ENCODE data around the gene CIAO2B. TPM values are rescaled to one million over a fixed set of nuclear protein-coding genes. Genes with fewer than 3 reads are reported as not detected.

Gene CIAO2B
- total RNA-seq, 4 donors from 2014 or later, result 189 to 338 (median 264) TPM

GRCh38 chr16:66885491-66885890 lies 48.7 kb downstream of the CIAO2B start:
- no peaks in the 10 kb centered on the region for H3K9me3 ChIP-seq
- H3K27ac ChIP-seq, result no peak overlapping the region
- no peak overlapping the region for H3K4me3 ChIP-seq
- intact Hi-C loops (cut with DNase I; ENCODE audit: low total_unique reads), result no loop called here
- ATAC-seq, result no peak
- peaks cover 0 to 15% of the 10 kb centered on the region in 2 donors for H3K36me3 ChIP-seq
- no peak for TF ChIP-seq POLR2A (IDR thresholded peaks at IDR 0.05)
- in situ Hi-C loops (cut with MboI; ENCODE audit: low sequenced_read_pairs in 4 of 4), result no loop called here
- H3K4me1 ChIP-seq, result peaks cover 6 to 9% of the 10 kb centered on the region in 2 donors
- no peaks in the 10 kb centered on the region for H3K27me3 ChIP-seq
- DNase-seq, result no peak

- H3K4me3 ChIP-seq, result no peak overlapping the region
- TF ChIP-seq POLR2A (IDR thresholded peaks at IDR 0.05), result no peak
- no peak for TF ChIP-seq CTCF (IDR thresholded peaks at IDR 0.05 in 4 of 5, conservative IDR thresholded peaks at IDR 0.05 in 1 of 5)
- in situ Hi-C loops (cut with MboI; ENCODE audit: low sequenced_read_pairs in 4 of 4) (no loop called here), intact Hi-C loops (cut with DNase I; ENCODE audit: low total_unique reads) (no loop called here)
- H3K27me3 ChIP-seq, result no peaks in the 10 kb centered on the region
- peaks cover 9% of the 10 kb centered on the region in 2 donors for H3K4me1 ChIP-seq
- DNase-seq, result no peak
- no peaks in the 10 kb centered on the region for H3K9me3 ChIP-seq
- no peak for ATAC-seq
- H3K36me3 ChIP-seq, result peaks cover 0 to 15% of the 10 kb centered on the region in 2 donors
- H3K27ac ChIP-seq, result peak overlapping the region in 1 of 4 donors; percentile 7
Measured at GRCh38 chr16:66882702-66883101, 51.5 kb downstream of the CIAO2B start.

Other genes with a start within 250 kb of the CIAO2B start
- gene CMTM4, start 237.7 kb downstream of the CIAO2B start, total RNA-seq, result 10 to 100 TPM in 1 of 4 donors, 1 to 10 TPM in 3; 5.7 to 15.0 (median 7.2) TPM
- gene DYNC1LI2, start 182.8 kb downstream of the CIAO2B start, total RNA-seq, result 10 to 100 TPM; 57.4 to 80.3 (median 62.6) TPM
- gene TERB1, start 132.8 kb downstream of the CIAO2B start, total RNA-seq, result not detected
- 10 to 100 TPM; 29.1 to 57.0 (median 34.8) TPM for gene NAE1, start 103.4 kb downstream of the CIAO2B start, total RNA-seq
- gene CA7, start 90.0 kb downstream of the CIAO2B start, total RNA-seq, result under 1 TPM in 1 of 4 donors, not detected in 3; 0.19 TPM
- 1 to 10 TPM; 2.2 to 5.2 (median 4.1) TPM for gene PDP2, start 53.9 kb downstream of the CIAO2B start, total RNA-seq
- gene CDH16, start 15.5 kb downstream of the CIAO2B start, total RNA-seq, result under 1 TPM in 3 of 4 donors, not detected in 1; 0.10 to 0.87 (median 0.16) TPM
- gene RRAD, start 8.9 kb downstream of the CIAO2B start, total RNA-seq, result 1,000 to 10,000 TPM in 1 of 4 donors, 100 to 1,000 TPM in 3; 286 to 1,191 (median 655) TPM
- gene CES2, start 1.1 kb upstream of the CIAO2B start, total RNA-seq, result 10 to 100 TPM; 25.6 to 48.2 (median 37.7) TPM
- 10 to 100 TPM; 10.3 to 30.3 (median 12.9) TPM for gene CES3, start 26.9 kb upstream of the CIAO2B start, total RNA-seq
- 10 to 100 TPM; 12.0 to 82.7 (median 17.4) TPM for gene CES4A, start 54.2 kb upstream of the CIAO2B start, total RNA-seq
- gene CBFB, start 94.7 kb upstream of the CIAO2B start, total RNA-seq, result 100 to 1,000 TPM in 2 of 4 donors, 10 to 100 TPM in 2; 38.9 to 105 (median 96.5) TPM
- gene PHAF1, start 175.5 kb upstream of the CIAO2B start, total RNA-seq, result 10 to 100 TPM; 23.3 to 63.4 (median 48.9) TPM
- 1 to 10 TPM; 1.5 to 3.1 (median 2.6) TPM for gene B3GNT9, start 216.6 kb upstream of the CIAO2B start, total RNA-seq
- 10 to 100 TPM in 2 of 4 donors, 1 to 10 TPM in 2; 8.8 to 15.3 (median 10.1) TPM for gene TRADD, start 225.5 kb upstream of the CIAO2B start, total RNA-seq
- 10 to 100 TPM in 3 of 4 donors, 1 to 10 TPM in 1; 7.0 to 16.3 (median 14.3) TPM for gene FBXL8, start 225.6 kb upstream of the CIAO2B start, total RNA-seq
- 100 to 1,000 TPM in 1 of 4 donors, 10 to 100 TPM in 2, 1 to 10 TPM in 1; 9.0 to 111 (median 29.7) TPM for gene HSF4, start 230.3 kb upstream of the CIAO2B start, total RNA-seq
- 100 to 1,000 TPM in 3 of 4 donors, 10 to 100 TPM in 1; 77.5 to 231 (median 173) TPM for gene NOL3, start 236.1 kb upstream of the CIAO2B start, total RNA-seq
- gene MATCAP1, start 249.6 kb upstream of the CIAO2B start, total RNA-seq, result 1 to 10 TPM; 2.5 to 7.7 (median 4.5) TPM

Data from gastrocnemius medialis (tissue), 4 donors.